GM19035 (cell line): ENCODE measurements around the gene SSU72.
"Not testable (repeated sequence)": the region's sequence is repeated elsewhere in the genome, so short reads cannot be mapped to it uniquely, and the experiment has no call there.

Experiments used
- ATAC-seq: cut with Tn5 transposase; IDR thresholded peaks from one replicate; pipeline ENCODE4 v1.9.1; 2021; ENCODE audit not compliant: unreplicated experiment

The SSU72 gene

GRCh38 chr1:1543706-1544099 is 31.0 kb downstream of the SSU72 start:
- ATAC-seq, result no peak

GRCh38 chr1:1542766-1543705 is 31.6 kb downstream of the SSU72 start:
- no peak for ATAC-seq

GRCh38 chr1:1541956-1542765 is 32.5 kb downstream of the SSU72 start:
- no peak for ATAC-seq

GRCh38 chr1:1540818-1541628 is 33.6 kb downstream of the SSU72 start:
- no peak for ATAC-seq

GRCh38 chr1:1540090-1540817 is 34.4 kb downstream of the SSU72 start, which contains the start of gene TMEM240:
TSS of gene TMEM240 (minus strand) at chr1:1540624. CDS start at chr1:1540346, 278 bp downstream.
- no peak for ATAC-seq

GRCh38 chr1:1539310-1540089 is 35.2 kb downstream of the SSU72 start:
- ATAC-seq, result no peak

- no peak for ATAC-seq
Observed at GRCh38 chr1:1538989-1539309, 35.7 kb downstream of the SSU72 start.

- no peak for ATAC-seq
Observed at GRCh38 chr1:1538334-1538733, 36.3 kb downstream of the SSU72 start.

GRCh38 chr1:1537626-1538250 is 36.9 kb downstream of the SSU72 start:
- ATAC-seq, result no peak

- no peak for ATAC-seq
Observed at GRCh38 chr1:1536938-1537546, 37.6 kb downstream of the SSU72 start.

GRCh38 chr1:1536019-1536937 is 38.4 kb downstream of the SSU72 start:
- no peak for ATAC-seq

- ATAC-seq, result no peak
Observed at GRCh38 chr1:1535201-1536018, 39.3 kb downstream of the SSU72 start.

- ATAC-seq, result no peak
Observed at GRCh38 chr1:1534401-1535154, 40.1 kb downstream of the SSU72 start.

GRCh38 chr1:1533894-1534291 is 40.8 kb downstream of the SSU72 start:
- ATAC-seq, result not testable (repeated sequence)

GRCh38 chr1:1533176-1533893 is 41.3 kb downstream of the SSU72 start:
- ATAC-seq, result not testable (repeated sequence)

GRCh38 chr1:1531947-1532346 is 42.7 kb downstream of the SSU72 start:
- ATAC-seq, result no peak
